ENCODE results near the gene SLC51A. TPM values are rescaled to one million over a fixed set of nuclear protein-coding genes. Genes with fewer than 3 reads are reported as not detected.

Gene SLC51A
- total RNA-seq, 2 donors from 2014 or later: 0.35 TPM; not detected in 1

DNA sequence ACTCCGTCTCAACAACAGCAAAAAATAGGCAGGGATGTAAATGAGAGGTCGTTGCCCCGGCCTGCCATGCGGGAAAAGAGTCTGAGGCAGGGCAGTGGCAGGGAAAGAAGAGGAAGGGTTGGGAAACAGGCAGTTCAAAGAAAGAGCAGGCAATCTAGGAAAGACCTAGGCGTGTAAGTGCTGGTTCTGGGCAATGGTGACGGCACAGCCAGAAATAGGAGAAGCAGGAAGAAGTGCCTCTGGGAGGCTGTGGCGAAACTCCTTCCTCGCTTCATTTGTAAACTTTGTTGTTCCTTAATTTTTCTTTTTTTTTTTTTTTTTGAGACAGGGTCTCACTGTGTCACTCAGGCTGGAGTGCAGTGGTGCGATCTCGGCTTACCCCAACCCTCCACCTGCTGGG lies 4.3 kb downstream of the SLC51A start:
- DNase-seq (ENCODE audit: low spot score): peak; percentile 65
- Histone ChIP-seq H3K9me3 (no peaks in the 10 kb centered on the region), H3K4me1 (peaks cover 0 to 8% of the 10 kb centered on the region in 2 donors), H3K27me3 (peaks cover 0 to 6% of the 10 kb centered on the region in 2 donors), H3K27ac (no peak overlapping the region), H3K4me3 (no peak overlapping the region), H3K36me3 (no peaks in the 10 kb centered on the region)
- TF ChIP-seq, protein P1, sequence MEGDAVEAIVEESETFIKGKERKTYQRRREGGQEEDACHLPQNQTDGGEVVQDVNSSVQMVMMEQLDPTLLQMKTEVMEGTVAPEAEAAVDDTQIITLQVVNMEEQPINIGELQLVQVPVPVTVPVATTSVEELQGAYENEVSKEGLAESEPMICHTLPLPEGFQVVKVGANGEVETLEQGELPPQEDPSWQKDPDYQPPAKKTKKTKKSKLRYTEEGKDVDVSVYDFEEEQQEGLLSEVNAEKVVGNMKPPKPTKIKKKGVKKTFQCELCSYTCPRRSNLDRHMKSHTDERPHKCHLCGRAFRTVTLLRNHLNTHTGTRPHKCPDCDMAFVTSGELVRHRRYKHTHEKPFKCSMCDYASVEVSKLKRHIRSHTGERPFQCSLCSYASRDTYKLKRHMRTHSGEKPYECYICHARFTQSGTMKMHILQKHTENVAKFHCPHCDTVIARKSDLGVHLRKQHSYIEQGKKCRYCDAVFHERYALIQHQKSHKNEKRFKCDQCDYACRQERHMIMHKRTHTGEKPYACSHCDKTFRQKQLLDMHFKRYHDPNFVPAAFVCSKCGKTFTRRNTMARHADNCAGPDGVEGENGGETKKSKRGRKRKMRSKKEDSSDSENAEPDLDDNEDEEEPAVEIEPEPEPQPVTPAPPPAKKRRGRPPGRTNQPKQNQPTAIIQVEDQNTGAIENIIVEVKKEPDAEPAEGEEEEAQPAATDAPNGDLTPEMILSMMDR (IDR thresholded peaks at IDR 0.05): no peak

- Histone ChIP-seq H3K4me3 (no peak overlapping the region), H3K27me3 (peaks cover 0 to 6% of the 10 kb centered on the region in 2 donors), H3K27ac (no peak overlapping the region), H3K4me1 (peaks cover 0 to 8% of the 10 kb centered on the region in 2 donors), H3K36me3 (no peaks in the 10 kb centered on the region), H3K9me3 (no peaks in the 10 kb centered on the region)
- TF ChIP-seq, protein P1 (IDR thresholded peaks at IDR 0.05): no peak
- DNase-seq (ENCODE audit: low spot score): no peak
These were observed 4.7 kb downstream of the SLC51A start for GRCh38 chr3:196220991-196221390.

DNA sequence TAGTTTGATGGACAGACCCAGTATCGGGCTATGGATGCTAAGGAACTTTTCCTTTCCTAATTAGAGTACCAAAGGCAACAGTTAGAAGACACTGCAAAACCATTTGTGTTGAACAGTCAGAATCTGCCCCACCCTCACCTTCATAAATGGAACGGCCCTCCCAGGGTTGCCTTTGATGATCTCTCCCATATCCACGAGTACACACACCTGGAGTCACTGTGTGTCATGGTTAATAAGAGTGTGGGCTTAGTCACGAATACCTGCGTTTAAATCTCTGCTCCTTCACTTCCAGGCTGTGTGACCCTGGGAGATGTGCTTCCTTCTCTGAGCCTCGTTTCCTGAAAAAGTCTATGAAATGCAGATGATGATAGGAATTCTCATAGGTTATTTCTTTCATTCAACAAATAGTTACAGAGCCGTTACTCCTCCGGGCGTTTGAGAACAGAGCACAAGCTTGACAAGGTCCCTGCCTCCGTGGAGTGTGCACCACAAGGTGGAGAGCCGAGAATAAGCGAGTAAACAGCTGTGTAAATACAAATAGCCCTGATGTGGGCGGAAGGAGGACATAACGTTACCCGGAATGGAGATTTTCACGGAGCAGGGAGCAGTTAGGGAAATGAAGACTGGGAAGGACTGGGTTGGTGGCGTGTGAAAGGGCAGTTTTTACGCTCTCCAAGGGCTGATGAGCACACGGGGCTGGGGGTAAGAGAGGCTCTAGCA lies 6.7 kb downstream of the SLC51A start:
- Histone ChIP-seq H3K27ac (no peak overlapping the region), H3K27me3 (no peaks in the 10 kb centered on the region), H3K4me3 (no peak overlapping the region), H3K36me3 (no peaks in the 10 kb centered on the region), H3K9me3 (no peaks in the 10 kb centered on the region), H3K4me1 (peaks cover 0 to 18% of the 10 kb centered on the region in 2 donors)
- DNase-seq (ENCODE audit: low spot score): no peak
- TF ChIP-seq, protein P1 (IDR thresholded peaks at IDR 0.05): no peak

DNA sequence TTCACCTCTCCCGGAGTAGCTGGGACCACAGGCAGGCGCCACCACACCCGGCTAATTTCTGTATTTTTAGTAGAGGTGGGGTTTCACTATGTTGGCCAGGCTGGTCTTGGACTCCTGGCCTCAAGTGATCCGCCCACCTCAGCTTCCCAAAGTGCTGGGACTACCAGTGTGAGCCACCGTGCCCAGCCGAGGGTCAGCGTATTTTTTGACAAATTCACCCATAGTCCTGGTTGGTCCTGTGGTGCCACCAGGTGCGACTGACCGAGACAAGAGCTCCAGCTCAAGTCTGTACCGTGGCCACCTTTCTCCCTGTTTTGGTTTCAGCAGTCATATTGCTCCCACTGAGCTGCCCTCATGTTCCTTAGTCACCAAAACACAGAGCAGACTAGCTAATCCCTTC lies 8.8 kb downstream of the SLC51A start:
- H3K27me3 ChIP-seq: no peaks in the 10 kb centered on the region
- H3K4me3 ChIP-seq: no peak overlapping the region

GRCh38 chr3:196225763-196226364 lies 9.5 kb downstream of the SLC51A start:
- peaks cover 0 to 12% of the 10 kb centered on the region in 2 donors for H3K4me1 ChIP-seq
- no peak for DNase-seq (ENCODE audit: low spot score)
- no peaks in the 10 kb centered on the region for H3K36me3 ChIP-seq
- H3K4me3 ChIP-seq: no peak overlapping the region
- no peak overlapping the region for H3K27ac ChIP-seq
- H3K9me3 ChIP-seq: no peaks in the 10 kb centered on the region
- TF ChIP-seq, protein P1 (IDR thresholded peaks at IDR 0.05): no peak
- H3K27me3 ChIP-seq: no peaks in the 10 kb centered on the region

More for the DNA sequence above, 8.8 kb downstream of the SLC51A start:
- no peaks in the 10 kb centered on the region for H3K36me3 ChIP-seq
- TF ChIP-seq, protein P1 (IDR thresholded peaks at IDR 0.05): no peak
- no peak for DNase-seq (ENCODE audit: low spot score)
- H3K9me3 ChIP-seq: no peaks in the 10 kb centered on the region
- no peak overlapping the region for H3K27ac ChIP-seq
- H3K4me1 ChIP-seq: peaks cover 0 to 13% of the 10 kb centered on the region in 2 donors
